ENCODE measurements around the gene PRSS16.

Gene PRSS16

DNA sequence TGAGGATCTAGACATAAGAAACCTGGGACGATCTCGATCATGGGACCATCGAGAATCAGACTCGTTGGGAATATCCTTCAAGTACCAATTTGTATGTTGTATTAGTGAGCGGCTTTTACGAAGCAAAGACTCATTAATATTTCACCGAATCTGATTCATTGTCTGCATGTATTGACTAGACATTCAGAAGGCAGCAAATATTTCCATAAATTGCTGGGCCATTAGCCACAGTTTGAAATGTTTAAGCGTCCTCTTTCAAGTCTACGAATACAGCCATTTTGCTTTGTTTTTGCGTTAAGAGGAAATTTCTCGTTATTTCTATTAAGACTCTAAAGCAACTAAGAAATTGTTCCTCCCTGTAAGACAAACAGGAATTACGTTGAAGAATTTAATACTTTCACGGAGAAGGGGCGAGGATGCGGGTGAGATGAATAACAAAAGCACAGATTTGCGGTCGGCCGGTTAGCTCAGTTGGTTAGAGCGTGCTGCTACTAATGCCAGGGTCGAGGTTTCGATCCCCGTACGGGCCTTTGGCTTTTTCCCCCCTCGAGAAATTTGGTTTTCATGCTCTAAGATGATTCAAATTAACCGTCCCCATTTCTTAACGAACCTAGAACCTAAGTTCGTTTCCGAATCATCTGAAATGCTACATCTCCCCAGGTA is 46.1 kb downstream of the PRSS16 start:
- Histone ChIP-seq H3K9me2 (replicated peaks; ENCODE audit: low read depth, low read length) (no peaks in the 10 kb centered on the region), H3K27me3 (ENCODE audit: insufficient read depth, low read length, poor library complexity, severe bottlenecking) (no peaks in the 10 kb centered on the region)

DNA sequence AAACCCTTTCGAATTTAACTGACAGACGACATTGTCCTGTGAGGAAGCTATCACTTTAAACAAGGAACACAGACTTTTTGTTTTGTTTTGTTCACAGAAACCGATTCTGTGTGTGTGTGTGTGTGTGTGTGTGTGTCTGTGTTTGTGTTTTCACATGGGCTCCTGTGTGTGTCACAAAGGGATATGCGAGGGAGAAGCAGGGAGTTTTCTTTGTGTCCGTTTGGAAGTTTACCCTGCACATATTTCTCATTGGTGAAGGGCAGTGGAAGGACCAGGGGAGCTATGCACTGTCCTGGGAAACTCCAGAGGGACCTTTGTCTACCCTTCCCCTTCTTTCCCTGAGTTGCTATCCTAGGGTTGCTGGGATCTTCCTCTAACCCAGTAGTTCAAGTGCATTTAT is 46.9 kb downstream of the PRSS16 start:
- Histone ChIP-seq H3F3A (ENCODE audit: low read depth) (no peaks in the 10 kb centered on the region), H3K4me2 (ENCODE audit: low read depth, low read length, poor library complexity, severe bottlenecking) (no peak overlapping the region), H3K27me3 (ENCODE audit: insufficient read depth, low read length, poor library complexity, severe bottlenecking) (no peaks in the 10 kb centered on the region), H2AFZ (ENCODE audit: low read length) (no peak overlapping the region), H3K9ac (ENCODE audit: low read depth, low read length, poor library complexity, severe bottlenecking) (no peak overlapping the region), H3K4me3 (ENCODE audit: low read length, poor library complexity, severe bottlenecking) (no peak overlapping the region), H4K20me1 (ENCODE audit: insufficient read depth, low read length, poor library complexity, severe bottlenecking) (no peaks in the 10 kb centered on the region), H3K36me3 (ENCODE audit: insufficient read depth, low read length) (no peaks in the 10 kb centered on the region), H3K9me3 (ENCODE audit: insufficient read depth, low read depth, low read length) (no peaks in the 10 kb centered on the region), H3K9me2 (replicated peaks; ENCODE audit: low read depth, low read length) (no peaks in the 10 kb centered on the region), H3K4me1 (ENCODE audit: insufficient read depth, low read length, poor library complexity, severe bottlenecking) (no peaks in the 10 kb centered on the region), H3K79me2 (ENCODE audit: insufficient read depth, low read length) (no peaks in the 10 kb centered on the region)
- no peak for TF ChIP-seq EZH2phosphoT487 (IDR thresholded peaks at IDR 0.05; ENCODE audit: borderline replicate concordance)
- TF ChIP-seq, protein P1, sequence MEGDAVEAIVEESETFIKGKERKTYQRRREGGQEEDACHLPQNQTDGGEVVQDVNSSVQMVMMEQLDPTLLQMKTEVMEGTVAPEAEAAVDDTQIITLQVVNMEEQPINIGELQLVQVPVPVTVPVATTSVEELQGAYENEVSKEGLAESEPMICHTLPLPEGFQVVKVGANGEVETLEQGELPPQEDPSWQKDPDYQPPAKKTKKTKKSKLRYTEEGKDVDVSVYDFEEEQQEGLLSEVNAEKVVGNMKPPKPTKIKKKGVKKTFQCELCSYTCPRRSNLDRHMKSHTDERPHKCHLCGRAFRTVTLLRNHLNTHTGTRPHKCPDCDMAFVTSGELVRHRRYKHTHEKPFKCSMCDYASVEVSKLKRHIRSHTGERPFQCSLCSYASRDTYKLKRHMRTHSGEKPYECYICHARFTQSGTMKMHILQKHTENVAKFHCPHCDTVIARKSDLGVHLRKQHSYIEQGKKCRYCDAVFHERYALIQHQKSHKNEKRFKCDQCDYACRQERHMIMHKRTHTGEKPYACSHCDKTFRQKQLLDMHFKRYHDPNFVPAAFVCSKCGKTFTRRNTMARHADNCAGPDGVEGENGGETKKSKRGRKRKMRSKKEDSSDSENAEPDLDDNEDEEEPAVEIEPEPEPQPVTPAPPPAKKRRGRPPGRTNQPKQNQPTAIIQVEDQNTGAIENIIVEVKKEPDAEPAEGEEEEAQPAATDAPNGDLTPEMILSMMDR (conservative IDR thresholded peaks at IDR 0.05; ENCODE audit: low read length) = no peak

More for the DNA sequence above, 46.1 kb downstream of the PRSS16 start:
- Histone ChIP-seq H3K79me2 (ENCODE audit: insufficient read depth, low read length) (no peaks in the 10 kb centered on the region), H3K36me3 (ENCODE audit: insufficient read depth, low read length) (no peaks in the 10 kb centered on the region), H3K9me3 (ENCODE audit: insufficient read depth, low read depth, low read length) (no peaks in the 10 kb centered on the region), H3F3A (ENCODE audit: low read depth) (no peaks in the 10 kb centered on the region), H3K4me3 (ENCODE audit: low read length, poor library complexity, severe bottlenecking) (no peak overlapping the region), H2AFZ (ENCODE audit: low read length) (no peak overlapping the region), H3K4me1 (ENCODE audit: insufficient read depth, low read length, poor library complexity, severe bottlenecking) (no peaks in the 10 kb centered on the region), H3K9ac (ENCODE audit: low read depth, low read length, poor library complexity, severe bottlenecking) (no peak overlapping the region), H3K4me2 (ENCODE audit: low read depth, low read length, poor library complexity, severe bottlenecking) (no peak overlapping the region), H4K20me1 (ENCODE audit: insufficient read depth, low read length, poor library complexity, severe bottlenecking) (no peaks in the 10 kb centered on the region)
- TF ChIP-seq EZH2phosphoT487 (IDR thresholded peaks at IDR 0.05; ENCODE audit: borderline replicate concordance) = no peak
- TF ChIP-seq, protein P1 (conservative IDR thresholded peaks at IDR 0.05; ENCODE audit: low read length) = no peak

DNA sequence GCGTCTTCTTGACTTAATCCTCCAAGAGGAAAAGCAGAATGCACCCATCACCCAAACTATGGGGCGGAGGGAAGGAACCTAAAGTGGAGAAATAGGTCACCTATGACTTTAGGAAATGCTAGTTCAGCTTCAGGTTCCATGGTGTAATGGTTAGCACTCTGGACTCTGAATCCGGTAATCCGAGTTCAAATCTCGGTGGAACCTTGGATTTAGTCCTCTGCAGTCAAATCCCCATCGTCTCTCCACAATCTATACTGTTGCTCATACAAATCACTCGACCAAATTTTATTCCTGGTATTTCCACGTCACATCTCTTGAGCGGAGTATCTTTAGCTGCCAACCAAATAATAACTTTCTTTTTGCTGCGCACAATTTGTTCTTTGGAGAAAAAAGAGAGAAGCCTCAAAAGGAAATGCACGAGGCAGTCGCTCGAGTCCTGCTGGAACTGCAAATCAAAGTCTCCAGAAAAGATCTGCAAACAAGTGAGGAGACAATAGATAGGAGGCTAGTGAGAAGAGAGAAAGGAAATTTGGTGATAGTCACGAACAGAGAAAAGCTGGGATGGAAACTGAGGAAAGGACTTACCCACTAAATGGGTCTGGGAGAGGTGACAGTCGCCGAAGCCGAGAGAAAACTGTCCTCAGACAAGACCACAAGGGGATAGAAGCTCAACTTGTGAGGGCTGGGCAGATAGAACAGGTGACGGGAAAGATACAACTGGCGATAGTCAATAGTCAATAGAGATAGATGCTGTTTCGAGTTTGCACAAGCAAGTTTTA is 48.0 kb downstream of the PRSS16 start:
- Histone ChIP-seq H3F3A (ENCODE audit: low read depth) (no peaks in the 10 kb centered on the region), H3K36me3 (ENCODE audit: insufficient read depth, low read length) (no peaks in the 10 kb centered on the region), H3K79me2 (ENCODE audit: insufficient read depth, low read length) (no peaks in the 10 kb centered on the region), H4K20me1 (ENCODE audit: insufficient read depth, low read length, poor library complexity, severe bottlenecking) (no peaks in the 10 kb centered on the region), H3K4me1 (ENCODE audit: insufficient read depth, low read length, poor library complexity, severe bottlenecking) (no peaks in the 10 kb centered on the region), H3K4me3 (ENCODE audit: low read length, poor library complexity, severe bottlenecking) (no peak overlapping the region), H3K9me2 (replicated peaks; ENCODE audit: low read depth, low read length) (no peaks in the 10 kb centered on the region), H3K9me3 (ENCODE audit: insufficient read depth, low read depth, low read length) (no peaks in the 10 kb centered on the region), H3K9ac (ENCODE audit: low read depth, low read length, poor library complexity, severe bottlenecking) (no peak overlapping the region), H3K4me2 (ENCODE audit: low read depth, low read length, poor library complexity, severe bottlenecking) (no peak overlapping the region), H3K27me3 (ENCODE audit: insufficient read depth, low read length, poor library complexity, severe bottlenecking) (no peaks in the 10 kb centered on the region), H2AFZ (ENCODE audit: low read length) (no peak overlapping the region)
- TF ChIP-seq, protein P1 (conservative IDR thresholded peaks at IDR 0.05; ENCODE audit: low read length) = no peak
- TF ChIP-seq EZH2phosphoT487 (IDR thresholded peaks at IDR 0.05; ENCODE audit: borderline replicate concordance) = no peak

Measured in Loucy (cell line).